ENCODE data around the gene USH2A. TPM values are rescaled to one million over a fixed set of nuclear protein-coding genes. Genes with fewer than 3 reads are reported as not detected.

Gene USH2A
- total RNA-seq, 1 experiment from 2014 or later, result not detected

- Histone ChIP-seq H3K27me3 (replicated peaks; ENCODE audit: insufficient read depth, low read depth, low read length, poor library complexity) (peaks cover 9% of the 10 kb centered on the region), H3K9me3 (ENCODE audit: low read depth, low read length, poor library complexity, severe bottlenecking) (no peaks in the 10 kb centered on the region), H3K4me3 (ENCODE audit: low read depth, low read length, poor library complexity, severe bottlenecking) (no peak overlapping the region), H3K4me1 (ENCODE audit: insufficient read depth, low read length, poor library complexity, severe bottlenecking) (no peaks in the 10 kb centered on the region), H3K27ac (ENCODE audit: low read depth, low read length, poor library complexity, severe bottlenecking) (no peak overlapping the region), H3K36me3 (ENCODE audit: insufficient read depth, low read length, poor library complexity, severe bottlenecking) (no peaks in the 10 kb centered on the region)
- no peak for DNase-seq (ENCODE audit: low spot score)
- BruUV-seq (replicated peaks), result no TSS peak
- intact Hi-C loops (cut with micrococcal nuclease; ENCODE audit: unreplicated experiment), result no loop called here
- ChIA-PET POLR2A (ENCODE audit: low non-redundant PET) (no interaction called here), CTCF (no interaction called here)
- TF ChIP-seq EZH2 (IDR thresholded peaks at IDR 0.05; ENCODE audit: borderline replicate concordance, low read depth, low read length, poor library complexity, severe bottlenecking), result no peak
- TF ChIP-seq CTCF (conservative IDR thresholded peaks at IDR 0.05; ENCODE audit: low read depth, low read length), result no peak
These were observed 221.3 kb downstream of the USH2A start for GRCh38 chr1:216201946-216202345.

- no peaks in the 10 kb centered on the region for H3K9me3 ChIP-seq (ENCODE audit: low read depth, low read length, poor library complexity, severe bottlenecking)
- CTCF ChIA-PET, result interaction anchor here (0.6 to 0.7 kb wide), 2 partner anchors 10 to 201 kb away, joined by 3 to 12 read pairs; no protein-coding TSS in a partner anchor
- no peak overlapping the region for H3K27ac ChIP-seq (ENCODE audit: low read depth, low read length, poor library complexity, severe bottlenecking)
- H3K4me1 ChIP-seq (ENCODE audit: insufficient read depth, low read length, poor library complexity, severe bottlenecking), result no peaks in the 10 kb centered on the region
- H3K36me3 ChIP-seq (ENCODE audit: insufficient read depth, low read length, poor library complexity, severe bottlenecking), result no peaks in the 10 kb centered on the region
- TF ChIP-seq EZH2 (IDR thresholded peaks at IDR 0.05; ENCODE audit: borderline replicate concordance, low read depth, low read length, poor library complexity, severe bottlenecking) (no peak), CTCF (conservative IDR thresholded peaks at IDR 0.05; ENCODE audit: low read depth, low read length) (no peak)
- no TSS peak for BruUV-seq (replicated peaks)
- H3K27me3 ChIP-seq (replicated peaks; ENCODE audit: insufficient read depth, low read depth, low read length, poor library complexity), result peaks cover 9% of the 10 kb centered on the region
- DNase-seq (ENCODE audit: low spot score), result peak; percentile 7
- no peak overlapping the region for H3K4me3 ChIP-seq (ENCODE audit: low read depth, low read length, poor library complexity, severe bottlenecking)
- POLR2A ChIA-PET (ENCODE audit: low non-redundant PET), result interaction anchor here (0.7 kb wide), 1 partner anchor 60 kb away, joined by 3 read pairs; no protein-coding TSS in a partner anchor
- intact Hi-C loops (cut with micrococcal nuclease; ENCODE audit: unreplicated experiment), result no loop called here
These were observed 222.3 kb downstream of the USH2A start for GRCh38 chr1:216200941-216201340.

GRCh38 chr1:216194721-216195120 lies 228.5 kb downstream of the USH2A start:
- no TSS peak for BruUV-seq (replicated peaks)
- no peak for TF ChIP-seq CTCF (conservative IDR thresholded peaks at IDR 0.05; ENCODE audit: low read depth, low read length)
- TF ChIP-seq EZH2 (IDR thresholded peaks at IDR 0.05; ENCODE audit: borderline replicate concordance, low read depth, low read length, poor library complexity, severe bottlenecking), result no peak
- DNase-seq (ENCODE audit: low spot score), result no peak
- H3K9me3 ChIP-seq (ENCODE audit: low read depth, low read length, poor library complexity, severe bottlenecking), result no peaks in the 10 kb centered on the region
- H3K4me1 ChIP-seq (ENCODE audit: insufficient read depth, low read length, poor library complexity, severe bottlenecking), result no peaks in the 10 kb centered on the region
- H3K36me3 ChIP-seq (ENCODE audit: insufficient read depth, low read length, poor library complexity, severe bottlenecking), result no peaks in the 10 kb centered on the region
- no peak overlapping the region for H3K27ac ChIP-seq (ENCODE audit: low read depth, low read length, poor library complexity, severe bottlenecking)
- no peak overlapping the region for H3K4me3 ChIP-seq (ENCODE audit: low read depth, low read length, poor library complexity, severe bottlenecking)
- POLR2A ChIA-PET (ENCODE audit: low non-redundant PET), result no interaction called here
- CTCF ChIA-PET, result no interaction called here
- peaks cover 19% of the 10 kb centered on the region for H3K27me3 ChIP-seq (replicated peaks; ENCODE audit: insufficient read depth, low read depth, low read length, poor library complexity)
- intact Hi-C loops (cut with micrococcal nuclease; ENCODE audit: unreplicated experiment), result no loop called here

Measured in A673 (cell line).